Lower leg skin (tissue), 3 donors: Measurements from ENCODE around the gene BRD4.

Experiments used
- CTCF ChIP-seq, 3 donors: fragments of 450-650 bp; IDR thresholded peaks; one replicate each; pipeline ENCODE4 v1.5.1; 2016; ENCODE audit warnings: antibody characterized with exemption in 3 of 3, mild to moderate bottlenecking in 3 of 3, moderate library complexity in 2 of 3
- POLR2A ChIP-seq, 2 donors: fragments of 450-650 bp; IDR thresholded peaks; one replicate each; pipeline ENCODE4 v1.6.1; 2016 to 2017; ENCODE audit warnings: antibody characterized with exemption in 2 of 2, mild to moderate bottlenecking in 1 of 2, moderate library complexity in 1 of 2

GRCh38 chr19:15340086-15340485, 7.7 kb upstream of the BRD4 start:
- TF ChIP-seq POLR2A (IDR thresholded peaks at IDR 0.05) = no peak
- TF ChIP-seq CTCF (IDR thresholded peaks at IDR 0.05) = no peak
